ENCODE data around the gene LRRC49.

GRCh38 chr15:70950953-70951352, 58.3 kb downstream of the LRRC49 start:
- TF ChIP-seq POLR2A (IDR thresholded peaks at IDR 0.05; ENCODE audit: low read depth), result no peak
- no peak for TF ChIP-seq CTCF (IDR thresholded peaks at IDR 0.05)
- TF ChIP-seq EP300 (IDR thresholded peaks at IDR 0.05), result no peak
- no peak for TF ChIP-seq POLR2AphosphoS5 (IDR thresholded peaks at IDR 0.05)

Measured in esophagus muscularis mucosa (tissue), 4 donors.